ENCODE measurements around the gene CLCN6. TPM values are rescaled to one million over a fixed set of nuclear protein-coding genes. Genes with fewer than 3 reads are reported as not detected.

CLCN6 gene
- total RNA-seq, 4 donors from 2014 or later: 24.3 to 30.3 (median 25.6) TPM

DNA sequence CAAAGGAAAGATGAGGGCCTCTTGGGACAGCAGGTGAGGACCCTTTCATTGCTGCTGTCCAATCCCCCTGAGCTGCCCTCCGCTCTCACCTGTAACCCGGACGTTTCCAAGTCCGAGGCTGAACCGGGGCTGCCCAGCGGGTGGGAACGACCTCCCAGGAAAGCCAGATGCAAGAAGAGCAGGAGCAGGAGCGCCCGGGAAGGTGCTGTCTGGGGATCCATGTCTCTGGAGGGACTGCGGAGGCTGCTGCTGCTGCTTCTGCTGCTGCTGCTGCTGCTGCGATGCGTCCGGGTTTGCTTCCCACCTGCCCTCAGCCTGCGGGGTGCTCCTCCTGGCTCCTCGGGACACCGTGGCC is 52.6 kb downstream of the CLCN6 start, which contains the start of gene NPPB:
TSS of gene NPPB (minus strand) at position 333 of the 355 bp plus-strand sequence. CDS start at position 221, 112 bp downstream.
- peaks cover 0 to 60% of the 10 kb centered on the region in 2 donors for H3K27me3 ChIP-seq

DNA sequence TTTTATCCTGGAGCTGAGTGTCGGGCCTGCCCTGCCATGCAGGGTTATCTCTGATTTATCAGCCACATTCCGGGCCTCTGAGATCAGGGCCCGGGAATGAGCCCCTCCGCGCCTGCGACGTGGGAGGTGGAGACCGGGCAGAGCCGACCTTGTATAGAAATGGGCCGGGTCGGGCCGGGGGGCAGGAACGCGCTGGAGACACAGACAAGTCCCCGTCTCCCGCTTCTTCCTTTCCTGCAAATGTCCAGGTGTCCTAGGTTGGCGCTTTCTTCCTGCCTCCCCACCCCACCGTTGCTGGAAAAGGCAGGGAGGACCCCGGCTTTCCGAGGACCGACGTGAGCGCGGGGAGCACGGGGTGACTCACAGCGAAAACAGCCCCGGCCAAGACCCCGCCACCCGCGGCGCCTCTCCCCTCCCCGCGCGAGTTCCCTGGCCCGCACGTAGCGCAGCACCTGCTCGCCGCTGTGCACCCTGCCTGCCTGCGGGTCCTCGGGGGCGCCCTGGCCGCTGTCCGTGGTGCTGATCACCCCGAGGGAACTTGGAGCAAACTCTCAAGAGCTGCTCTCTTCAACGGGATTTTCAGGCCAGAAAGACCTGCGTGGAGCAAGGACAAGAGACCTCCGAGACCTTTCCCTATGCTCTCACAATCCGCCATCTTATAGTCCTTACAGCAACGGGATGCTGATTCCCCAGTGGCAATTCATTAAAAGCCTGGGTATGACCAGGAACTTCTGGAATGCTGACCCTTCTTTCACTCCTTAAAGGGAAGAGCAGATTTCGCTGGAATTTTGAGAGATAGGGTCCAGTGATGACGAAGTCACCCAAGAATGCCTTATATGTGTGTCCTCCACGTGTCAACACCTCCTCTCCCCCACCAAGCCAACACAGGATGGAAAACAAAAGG is 53.2 kb downstream of the CLCN6 start:
- DNase-seq (ENCODE audit: low spot score in 2 of 2): no peak
- no peak for TF ChIP-seq EP300 (IDR thresholded peaks at IDR 0.05)
- no peak for TF ChIP-seq POLR2A (IDR thresholded peaks at IDR 0.05)
- TF ChIP-seq, protein P1, sequence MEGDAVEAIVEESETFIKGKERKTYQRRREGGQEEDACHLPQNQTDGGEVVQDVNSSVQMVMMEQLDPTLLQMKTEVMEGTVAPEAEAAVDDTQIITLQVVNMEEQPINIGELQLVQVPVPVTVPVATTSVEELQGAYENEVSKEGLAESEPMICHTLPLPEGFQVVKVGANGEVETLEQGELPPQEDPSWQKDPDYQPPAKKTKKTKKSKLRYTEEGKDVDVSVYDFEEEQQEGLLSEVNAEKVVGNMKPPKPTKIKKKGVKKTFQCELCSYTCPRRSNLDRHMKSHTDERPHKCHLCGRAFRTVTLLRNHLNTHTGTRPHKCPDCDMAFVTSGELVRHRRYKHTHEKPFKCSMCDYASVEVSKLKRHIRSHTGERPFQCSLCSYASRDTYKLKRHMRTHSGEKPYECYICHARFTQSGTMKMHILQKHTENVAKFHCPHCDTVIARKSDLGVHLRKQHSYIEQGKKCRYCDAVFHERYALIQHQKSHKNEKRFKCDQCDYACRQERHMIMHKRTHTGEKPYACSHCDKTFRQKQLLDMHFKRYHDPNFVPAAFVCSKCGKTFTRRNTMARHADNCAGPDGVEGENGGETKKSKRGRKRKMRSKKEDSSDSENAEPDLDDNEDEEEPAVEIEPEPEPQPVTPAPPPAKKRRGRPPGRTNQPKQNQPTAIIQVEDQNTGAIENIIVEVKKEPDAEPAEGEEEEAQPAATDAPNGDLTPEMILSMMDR (IDR thresholded peaks at IDR 0.05): peak in 2 of 5 experiments; percentile 8 to 22
- WGBS, 2 donors: 3 to 5% methylated on average over 48 to 53 of the region's 53 CpGs
- Histone ChIP-seq H3K27ac (no peak overlapping the region), H3K4me1 (peaks cover 0 to 8% (median 0%) of the 10 kb centered on the region in 4 donors), H3K27me3 (peaks cover 0 to 59% of the 10 kb centered on the region in 2 donors), H3K9me3 (no peaks in the 10 kb centered on the region), H3K4me3 (no peak overlapping the region), H3K36me3 (no peaks in the 10 kb centered on the region)

More for the DNA sequence above, 52.6 kb downstream of the CLCN6 start, which contains the start of gene NPPB:
- no peak within 1 kb of the TSS for H3K27ac ChIP-seq
- DNase-seq (ENCODE audit: low spot score in 2 of 2): no peak
- WGBS, 2 donors: 19 to 21% methylated on average over 10 to 14 of the region's 16 CpGs
- H3K36me3 ChIP-seq: no peaks in the 10 kb centered on the region
- TF ChIP-seq, protein P1 (IDR thresholded peaks at IDR 0.05): no peak
- TF ChIP-seq EP300 (IDR thresholded peaks at IDR 0.05): no peak
- H3K4me3 ChIP-seq: no peak within 1 kb of the TSS
- peaks cover 0 to 8% (median 0%) of the 10 kb centered on the region in 4 donors for H3K4me1 ChIP-seq
- no peaks in the 10 kb centered on the region for H3K9me3 ChIP-seq

GRCh38 chr1:11860083-11860482 is 54.1 kb downstream of the CLCN6 start:
- WGBS, 2 donors: 65 to 68% methylated on average over 2 of the region's 2 CpGs
- H3K4me3 ChIP-seq: no peak overlapping the region

GRCh38 chr1:11860587-11860986 is 54.6 kb downstream of the CLCN6 start:
- no peaks in the 10 kb centered on the region for H3K9me3 ChIP-seq
- no peak overlapping the region for H3K4me3 ChIP-seq
- TF ChIP-seq POLR2A (IDR thresholded peaks at IDR 0.05): no peak
- TF ChIP-seq, protein P1 (IDR thresholded peaks at IDR 0.05): no peak
- no peak for TF ChIP-seq EP300 (IDR thresholded peaks at IDR 0.05)
- H3K36me3 ChIP-seq: no peaks in the 10 kb centered on the region
- H3K27ac ChIP-seq: no peak overlapping the region
- no peak for DNase-seq (ENCODE audit: low spot score in 2 of 2)
- peaks cover 0 to 50% of the 10 kb centered on the region in 2 donors for H3K27me3 ChIP-seq
- H3K4me1 ChIP-seq: peaks cover 0 to 8% (median 0%) of the 10 kb centered on the region in 4 donors
- WGBS, 2 donors: 62 to 73% methylated on average over 1 of the region's 1 CpG

More at GRCh38 chr1:11860083-11860482, 54.1 kb downstream of the CLCN6 start:
- H3K4me1 ChIP-seq: peaks cover 0 to 8% (median 0%) of the 10 kb centered on the region in 4 donors
- no peak overlapping the region for H3K27ac ChIP-seq
- TF ChIP-seq, protein P1 (IDR thresholded peaks at IDR 0.05): no peak
- no peak for TF ChIP-seq POLR2A (IDR thresholded peaks at IDR 0.05)
- peaks cover 0 to 50% of the 10 kb centered on the region in 2 donors for H3K27me3 ChIP-seq
- H3K9me3 ChIP-seq: no peaks in the 10 kb centered on the region
- no peaks in the 10 kb centered on the region for H3K36me3 ChIP-seq
- DNase-seq (ENCODE audit: low spot score in 2 of 2): no peak

DNA sequence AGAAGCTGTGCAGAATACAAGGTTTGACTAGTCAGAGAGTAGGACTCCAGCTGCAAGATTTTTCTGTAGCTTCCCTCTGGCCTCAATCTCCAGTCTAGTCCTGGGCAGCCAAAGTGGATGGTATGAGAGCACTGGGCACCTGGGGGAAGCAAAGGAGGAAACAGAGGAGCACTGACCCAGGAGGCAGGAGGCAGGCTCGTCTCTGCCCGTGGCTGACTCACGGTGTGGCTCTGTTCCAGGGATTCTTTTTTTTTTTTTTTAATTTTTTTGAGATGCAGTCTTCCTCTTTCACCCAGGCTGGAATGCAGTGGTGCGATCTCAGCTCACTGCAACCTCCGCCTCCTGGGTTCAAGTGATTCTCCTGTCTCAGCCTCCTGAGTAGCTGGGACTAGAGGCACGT is 56.9 kb downstream of the CLCN6 start:
- Histone ChIP-seq H3K4me1 (peaks cover 0 to 8% (median 0%) of the 10 kb centered on the region in 4 donors), H3K27me3 (peaks cover 0 to 34% of the 10 kb centered on the region in 2 donors), H3K36me3 (no peaks in the 10 kb centered on the region), H3K4me3 (no peak overlapping the region), H3K9me3 (no peaks in the 10 kb centered on the region), H3K27ac (no peak overlapping the region)
- WGBS, 2 donors: 40 to 45% methylated on average over 6 of the region's 6 CpGs
- no peak for DNase-seq (ENCODE audit: low spot score in 2 of 2)
- TF ChIP-seq EP300 (IDR thresholded peaks at IDR 0.05) (no peak), POLR2A (IDR thresholded peaks at IDR 0.05) (no peak)
- TF ChIP-seq, protein P1 (IDR thresholded peaks at IDR 0.05): no peak
